Right forelimb (tissue), 1 donor: ENCODE results near the gene KRT82.

ENCODE experiments used
- DNase-seq: peaks from one replicate; pipeline ENCODE4 v3.0.0-alpha.2; 2018

KRT82 gene

DNA sequence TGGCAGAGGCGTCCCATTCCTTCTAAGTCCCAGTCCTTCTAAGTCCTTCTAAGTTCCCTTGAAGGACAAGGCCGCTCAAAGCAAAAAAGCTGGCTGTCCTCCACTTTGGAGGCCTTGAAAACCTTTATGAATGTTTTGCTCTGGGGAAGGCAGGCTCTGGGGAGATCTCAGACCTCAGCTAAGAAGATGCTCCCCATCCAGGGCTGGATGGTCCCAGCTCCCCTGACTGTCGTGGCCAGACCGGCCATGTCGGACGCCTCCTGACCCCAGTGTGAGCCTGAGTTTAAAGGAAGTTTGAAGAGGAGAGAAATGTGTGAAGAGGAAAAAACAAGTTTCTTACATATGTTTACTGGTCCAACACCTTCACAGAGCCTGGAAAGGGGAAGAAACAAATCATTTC is 26.6 kb downstream of the KRT82 start:
- DNase-seq: no peak

DNA sequence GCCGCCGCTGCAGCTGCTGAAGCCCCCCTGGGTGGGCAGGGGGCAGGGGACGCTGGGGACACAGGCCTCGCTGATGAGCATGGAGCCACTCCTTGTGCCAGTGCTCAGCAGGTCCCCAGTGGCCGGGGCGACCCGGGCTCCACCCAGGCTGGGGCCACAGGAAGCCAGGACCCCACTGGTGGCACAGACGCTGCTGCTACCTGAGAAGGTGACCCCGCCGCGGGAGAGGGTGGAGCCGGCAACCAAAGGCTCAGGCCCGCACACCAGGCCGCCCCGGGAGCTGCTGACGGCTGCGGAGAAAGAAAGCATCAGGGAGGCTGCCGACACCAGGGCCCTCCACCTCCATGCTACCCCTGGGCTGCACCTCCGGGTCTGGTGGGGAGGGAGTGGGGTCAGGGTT is 28.0 kb downstream of the KRT82 start:
- no peak for DNase-seq

DNA sequence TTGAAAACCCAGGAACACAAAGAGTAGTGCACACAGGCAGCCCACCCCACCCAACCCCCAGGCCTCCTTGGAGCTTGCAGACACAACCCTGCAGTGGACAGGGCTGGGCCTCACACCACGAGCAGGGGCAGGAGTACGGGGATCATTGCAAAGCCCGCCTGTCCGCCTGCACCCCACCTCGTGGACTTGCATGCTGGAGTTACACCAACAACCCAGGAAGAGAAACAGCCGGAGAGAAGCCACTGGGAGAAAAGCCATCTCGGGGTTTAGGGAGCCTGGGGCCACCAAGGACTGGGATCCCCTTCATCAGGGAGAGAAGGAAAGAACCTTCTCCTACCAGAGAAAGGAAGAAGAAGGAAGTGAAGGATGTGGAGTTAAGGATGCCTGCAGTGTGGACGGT is 28.9 kb downstream of the KRT82 start:
- no peak for DNase-seq

DNA sequence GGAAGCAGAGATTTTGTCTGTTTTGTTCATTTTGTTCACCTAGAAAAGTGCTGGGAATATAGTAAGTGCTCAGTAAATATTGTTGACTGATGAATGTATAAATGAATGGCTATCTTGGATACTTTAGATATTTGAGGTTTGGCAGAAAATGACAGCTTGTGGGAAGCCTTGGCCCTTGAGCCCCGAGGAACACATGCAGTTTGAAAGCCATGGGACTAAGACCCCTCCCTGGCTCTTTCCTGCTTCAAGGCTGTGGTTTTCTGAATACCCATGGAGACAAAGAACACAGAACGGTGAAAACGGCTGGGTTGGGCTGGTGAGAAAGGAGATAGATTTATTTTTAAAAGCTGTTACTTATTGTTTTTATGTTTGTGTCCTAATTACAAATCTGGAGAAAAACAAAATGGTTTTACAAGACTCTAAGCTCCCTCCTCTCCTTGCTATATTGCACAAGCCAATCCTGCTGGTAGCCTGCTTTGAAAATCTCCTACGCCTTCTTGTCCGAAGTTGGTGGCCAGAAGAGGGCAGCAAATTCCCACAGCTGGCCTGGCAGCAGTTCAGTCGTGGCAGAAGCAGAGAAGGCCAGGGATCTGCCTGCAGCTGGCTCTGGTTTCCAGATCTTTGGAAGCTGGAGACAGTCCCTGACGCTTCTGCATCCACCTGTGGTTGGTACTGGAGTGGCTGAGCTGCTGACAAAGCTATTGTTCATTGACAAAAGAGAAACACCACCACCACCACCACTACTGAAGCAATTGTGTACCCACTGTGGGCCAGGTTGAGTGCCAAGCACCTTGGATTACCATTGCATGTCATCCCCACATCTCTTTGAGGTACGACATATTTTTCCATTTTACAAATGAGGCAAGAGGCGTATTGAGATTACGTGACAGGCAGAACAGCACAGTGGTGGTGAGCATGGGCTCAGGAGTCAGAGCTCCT is 33.6 kb downstream of the KRT82 start:
- peak; percentile 88 for DNase-seq

DNA sequence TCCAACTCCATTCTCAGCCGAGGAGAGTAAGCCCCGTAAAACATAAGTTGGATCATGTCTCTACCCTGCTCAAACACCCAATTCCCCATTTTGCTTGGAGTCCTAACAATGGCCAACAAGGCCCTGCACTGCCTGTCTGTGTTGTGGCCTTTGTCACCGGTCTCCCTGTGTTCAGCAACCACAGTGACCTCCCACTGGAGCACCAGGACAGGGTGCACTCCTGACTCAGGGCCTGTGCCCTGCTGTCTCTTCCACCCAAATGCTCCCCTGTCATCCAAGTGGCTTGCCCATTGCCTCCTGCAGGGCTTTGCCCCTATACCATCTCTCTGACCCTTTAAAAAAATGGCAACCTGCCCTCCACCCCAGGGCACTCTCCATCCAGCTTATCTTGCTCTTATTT is 34.4 kb downstream of the KRT82 start:
- DNase-seq: no peak

DNA sequence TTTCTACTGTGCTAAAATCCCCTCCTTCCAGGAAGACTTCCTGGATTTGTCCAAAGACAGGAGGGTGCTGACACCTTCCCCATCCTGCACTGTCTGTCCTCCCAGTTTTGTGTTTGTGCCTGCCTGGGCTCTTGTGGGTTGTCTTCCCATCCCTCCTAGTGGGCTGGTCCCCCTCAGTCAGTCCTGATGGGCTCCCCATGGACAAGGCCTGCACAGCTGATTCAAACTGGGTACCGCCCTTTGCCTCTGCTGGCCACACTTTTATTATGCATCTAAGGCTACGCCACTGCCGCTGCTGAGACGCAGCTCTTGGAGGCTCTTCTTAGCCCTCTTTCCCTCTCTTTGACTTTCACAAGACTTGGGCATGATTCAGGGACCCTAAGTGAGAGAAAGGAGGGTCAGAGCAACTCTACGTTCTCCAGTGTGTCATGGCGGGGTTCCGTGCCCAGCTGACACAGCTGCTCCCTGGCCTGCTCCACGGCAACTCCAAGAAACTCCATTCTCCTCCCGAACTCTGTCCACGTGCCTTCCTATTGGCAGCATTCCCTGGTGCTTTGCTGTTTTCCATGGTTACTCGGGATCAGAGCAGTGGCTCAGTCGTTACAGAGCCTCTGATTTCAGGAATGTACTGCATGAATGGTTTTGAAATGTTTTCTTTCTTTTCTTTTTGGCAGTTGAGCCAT is 35.1 kb downstream of the KRT82 start:
- DNase-seq: peak; percentile 75

DNA sequence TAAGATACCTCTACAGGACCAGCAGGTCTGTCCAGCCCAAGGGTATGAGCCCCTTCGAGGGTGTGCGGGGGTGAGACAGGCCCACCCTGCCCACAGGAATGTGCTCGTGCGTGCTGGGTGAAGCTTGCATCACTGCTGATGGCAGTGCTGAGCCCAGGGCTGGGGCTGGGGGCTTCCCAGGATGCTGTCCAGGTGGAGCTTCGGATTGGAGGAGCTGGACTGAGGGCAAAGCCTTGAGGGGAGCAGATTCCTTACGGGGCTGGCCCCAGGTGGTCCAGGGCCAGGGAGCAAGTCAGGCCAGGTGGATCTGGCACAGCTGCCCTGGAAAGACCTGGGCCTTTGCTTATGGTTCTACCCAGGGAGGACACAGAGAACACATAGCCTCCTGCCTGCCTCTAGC is 36.3 kb downstream of the KRT82 start:
- DNase-seq: no peak

DNA sequence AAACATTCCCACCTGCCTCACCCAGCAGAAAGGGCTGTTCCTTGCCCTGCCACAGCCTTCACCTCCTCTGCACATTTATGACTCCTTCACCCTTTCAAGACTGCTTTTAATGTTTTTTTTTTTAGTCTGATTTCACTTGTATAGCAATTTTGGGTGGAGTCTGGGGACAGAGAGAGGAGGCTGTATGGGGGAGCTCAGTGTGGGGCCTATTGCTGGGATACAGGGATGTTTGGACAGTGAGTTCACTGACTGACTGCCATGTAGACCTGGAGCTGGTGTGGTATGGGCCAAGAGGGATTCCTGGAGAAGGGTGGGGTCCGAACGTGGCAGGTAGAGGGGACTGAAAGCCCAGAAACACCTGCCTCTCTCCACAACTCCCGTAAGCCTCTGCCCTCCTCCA is 36.9 kb downstream of the KRT82 start:
- no peak for DNase-seq

DNA sequence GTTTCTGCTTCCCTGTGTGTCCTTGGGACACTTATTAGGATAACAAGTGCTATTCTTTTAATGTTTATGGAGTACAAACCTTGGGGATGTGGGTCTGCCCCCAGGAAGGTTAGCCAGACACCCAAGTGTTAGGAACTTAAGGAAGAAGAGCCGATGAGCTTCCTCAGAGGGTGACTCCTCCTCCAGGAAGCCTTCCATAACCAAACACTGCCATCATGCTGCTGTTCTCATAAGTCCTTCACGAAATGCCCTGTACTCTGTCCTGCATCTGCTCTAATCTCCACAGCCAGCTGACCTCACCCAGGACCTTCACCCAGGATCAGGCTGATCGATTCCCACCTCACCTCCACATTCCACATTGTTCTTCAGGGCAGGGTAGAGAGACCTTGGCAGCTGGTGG is 37.6 kb downstream of the KRT82 start:
- no peak for DNase-seq

DNA sequence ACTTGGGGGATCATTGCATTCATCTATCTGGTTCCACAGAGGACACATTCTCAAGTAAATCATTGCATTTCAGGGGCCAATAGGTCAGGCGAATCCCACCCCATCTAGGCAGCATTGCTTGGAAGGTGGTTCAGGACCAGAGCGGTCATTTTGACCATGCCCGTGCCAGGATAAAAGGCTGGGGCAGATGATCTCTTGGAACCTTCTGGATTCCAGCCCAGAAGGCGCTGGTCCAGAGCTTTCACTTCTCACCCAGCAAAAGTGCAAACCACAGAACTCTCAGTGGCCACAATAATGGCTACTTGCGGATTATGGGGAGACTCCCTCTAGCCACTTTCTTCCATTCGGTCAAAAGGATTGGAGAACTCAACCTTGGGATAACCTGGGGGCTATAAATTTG is 38.3 kb downstream of the KRT82 start:
- DNase-seq: no peak

DNA sequence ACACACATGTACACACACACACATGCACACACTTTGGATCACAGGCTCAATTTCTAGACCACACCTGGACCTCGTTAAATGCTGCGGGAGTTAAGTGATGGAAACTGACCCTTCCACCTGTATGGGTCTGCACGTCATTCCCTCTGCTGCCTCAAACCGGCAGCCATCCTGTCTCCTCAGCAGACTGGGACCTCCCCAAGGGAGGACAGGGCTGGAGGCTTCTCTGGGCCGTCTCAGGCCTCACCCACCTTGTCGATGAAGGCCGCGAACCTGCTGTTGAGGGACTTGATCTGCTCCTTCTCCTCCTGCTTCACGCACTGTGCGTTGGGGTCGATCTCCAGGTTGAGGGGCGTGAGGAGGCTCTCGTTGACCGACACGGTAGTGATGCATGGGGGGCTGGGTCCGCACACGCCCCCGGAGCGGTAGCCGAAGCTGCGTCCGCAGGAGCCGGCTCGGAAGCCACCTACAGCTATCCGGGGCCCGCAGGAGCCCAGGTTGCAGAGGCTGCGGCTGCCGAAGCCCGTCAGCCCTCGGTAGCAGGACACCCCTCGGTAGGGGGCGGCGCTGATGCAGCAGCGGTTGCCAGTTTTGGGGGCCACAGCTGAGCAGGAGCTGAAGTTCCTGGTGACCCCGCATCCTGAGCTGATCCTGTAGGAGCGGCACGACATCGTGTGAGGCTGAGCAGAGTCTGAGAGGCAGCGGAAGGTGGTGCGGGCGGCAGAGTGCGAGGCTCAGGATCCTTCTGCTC is 39.2 kb downstream of the KRT82 start, which contains the start of gene KRT85:
TSS of gene KRT85 (minus strand) at position 744 of the 748 bp plus-strand sequence. CDS start at position 668, 76 bp downstream.
- DNase-seq: no peak

DNA sequence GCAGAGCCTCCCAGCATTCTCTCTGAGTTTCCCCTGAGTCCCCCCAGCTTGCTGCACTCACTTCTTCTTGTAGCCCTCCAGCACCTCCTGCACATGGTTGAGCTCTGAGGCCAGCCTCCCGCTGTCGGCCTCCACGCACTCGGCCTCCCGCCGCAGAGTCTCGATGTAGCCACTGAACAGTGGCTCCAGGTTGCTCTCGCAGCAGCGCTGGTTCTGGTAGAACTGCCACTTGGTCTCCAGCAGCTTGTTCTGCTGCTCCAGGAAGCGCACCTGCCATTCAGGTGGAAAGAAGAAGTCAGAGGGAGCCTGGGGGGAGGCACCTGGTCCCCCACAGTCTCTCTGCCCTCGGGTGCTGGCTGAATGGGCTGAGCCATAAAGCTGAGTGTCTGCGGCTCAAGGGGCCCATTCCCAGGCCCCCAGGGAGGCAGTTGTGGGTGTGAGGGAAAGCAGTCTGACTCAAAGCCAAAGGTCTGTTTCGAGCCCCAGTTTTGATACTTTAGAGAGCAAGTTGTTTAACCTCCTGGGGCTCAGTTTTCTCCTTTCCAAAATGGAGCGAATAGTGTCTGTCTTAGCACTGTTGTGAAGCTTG is 41.1 kb downstream of the KRT82 start:
- DNase-seq: no peak

DNA sequence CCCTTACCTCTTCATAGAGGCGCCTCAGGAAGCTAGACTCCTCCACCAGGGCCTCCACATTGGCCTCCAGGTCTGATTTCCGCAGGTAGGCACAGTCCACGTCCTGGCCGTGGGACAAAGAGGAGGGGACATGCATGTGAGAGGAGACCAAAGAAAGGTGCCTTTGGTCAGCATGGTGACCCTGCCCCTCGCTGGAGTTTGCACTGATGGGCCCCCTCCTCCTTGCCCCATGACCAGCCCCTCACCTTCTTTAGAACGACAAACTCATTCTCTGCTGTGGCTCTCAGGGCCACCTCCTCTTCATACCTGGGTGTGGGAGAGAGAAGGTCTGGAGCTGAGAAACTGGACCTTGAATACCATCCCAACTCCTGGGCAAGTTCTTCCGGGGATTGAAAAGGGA is 42.1 kb downstream of the KRT82 start:
- no peak for DNase-seq

DNA sequence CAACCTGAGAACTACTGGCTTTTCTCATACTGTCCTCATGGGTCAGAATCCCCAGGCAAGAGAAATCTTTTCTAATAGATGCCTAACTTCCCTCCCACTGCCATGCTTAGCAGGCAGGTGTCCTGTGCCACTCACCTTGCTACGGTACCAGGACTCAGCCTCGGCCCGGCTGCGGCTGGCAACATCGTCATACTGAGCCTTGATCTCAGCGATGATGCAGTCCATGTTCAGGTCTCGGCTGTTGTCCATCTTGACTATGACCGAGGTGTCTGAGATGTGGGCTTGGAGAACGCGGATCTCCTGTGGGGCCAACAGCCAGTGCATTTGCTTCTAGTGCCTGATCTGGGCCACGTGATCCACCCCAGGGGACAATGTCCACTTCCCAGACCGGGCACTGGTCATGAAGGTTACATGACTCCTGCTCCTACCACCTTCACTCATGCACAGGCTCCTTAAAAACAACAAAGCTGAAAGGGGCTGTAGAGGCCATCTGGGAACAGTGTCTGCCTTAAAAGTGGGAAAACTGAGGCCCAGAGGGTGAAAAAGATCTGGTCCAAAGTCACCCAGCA is 42.9 kb downstream of the KRT82 start:
- DNase-seq: no peak

DNA sequence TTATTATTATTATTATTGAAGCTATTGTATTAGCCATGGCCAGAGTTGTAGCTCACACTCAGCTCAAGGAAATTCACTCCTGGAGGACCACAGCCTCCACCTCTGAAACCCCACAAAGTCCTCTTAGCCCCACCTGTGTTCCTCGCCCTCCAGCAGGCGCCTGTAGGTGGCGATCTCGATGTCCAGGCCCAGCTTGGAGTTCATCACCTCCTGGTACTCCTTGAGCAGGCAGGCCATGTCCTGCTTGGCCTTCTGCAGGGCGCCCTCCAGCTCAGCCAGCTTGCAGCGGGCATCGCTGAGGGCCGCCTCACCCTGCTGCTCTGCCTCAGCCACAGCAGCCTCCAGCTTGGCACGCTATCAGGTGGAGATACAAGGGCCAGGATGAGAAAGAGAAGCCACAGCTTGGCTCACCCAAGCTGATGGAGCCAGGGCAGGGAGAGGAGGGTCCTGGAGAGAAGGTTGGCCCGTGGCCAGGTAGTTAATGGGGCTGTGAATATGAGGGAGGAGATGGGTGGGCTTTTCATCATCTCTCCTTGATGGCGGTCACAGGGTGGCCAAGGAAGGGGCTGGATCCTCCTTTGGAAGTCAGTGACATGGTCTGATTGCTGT is 43.9 kb downstream of the KRT82 start:
- DNase-seq: no peak

DNA sequence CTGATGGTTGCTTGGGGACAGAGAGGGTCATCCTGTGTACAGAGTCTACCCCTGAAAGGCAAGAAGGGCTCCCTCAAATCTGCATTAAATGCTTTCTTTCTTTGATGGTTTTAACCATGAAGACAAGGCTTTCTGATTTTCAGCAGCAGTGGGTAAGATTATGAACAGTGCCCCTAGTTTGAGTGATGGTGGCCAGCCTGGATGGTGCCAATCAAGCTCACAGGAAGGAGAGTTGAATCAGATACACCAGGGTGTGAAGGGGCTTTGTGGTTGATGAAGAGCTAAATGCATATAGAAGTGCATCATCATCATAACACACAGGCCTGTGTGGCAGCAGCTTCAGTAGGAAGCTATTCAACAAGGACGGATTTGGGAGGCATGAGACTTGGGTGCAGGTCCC is 44.6 kb downstream of the KRT82 start:
- DNase-seq: no peak

DNA sequence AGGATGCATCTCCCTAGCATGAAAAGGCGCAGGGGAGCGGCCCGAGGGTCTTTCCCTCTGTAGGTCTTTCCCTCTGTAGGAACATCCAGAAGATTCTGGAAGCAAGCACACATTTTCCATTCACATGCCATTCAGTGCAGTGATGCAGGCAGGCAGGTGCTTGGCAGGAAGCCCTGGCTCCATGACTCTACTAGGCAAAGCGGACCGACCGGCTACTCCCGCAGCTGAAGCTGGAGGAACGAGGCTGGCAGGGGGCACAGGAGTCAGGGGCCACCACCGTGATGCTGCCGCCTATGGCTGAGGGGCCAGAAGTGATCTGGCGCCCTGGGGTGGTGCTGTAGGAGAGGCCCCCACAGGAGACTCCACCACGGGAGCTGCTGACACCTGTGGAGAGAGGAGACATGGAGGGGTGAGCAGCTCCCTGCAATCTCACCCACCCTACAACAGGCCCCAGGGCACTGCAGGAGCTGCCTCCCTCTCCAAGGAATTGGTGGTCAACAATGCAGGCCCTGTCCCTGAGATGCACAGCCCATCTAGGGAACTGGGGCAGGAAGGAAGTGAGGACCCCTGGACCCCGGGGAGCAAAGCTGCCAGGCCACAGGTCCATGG is 45.4 kb downstream of the KRT82 start:
- DNase-seq: no peak

DNA sequence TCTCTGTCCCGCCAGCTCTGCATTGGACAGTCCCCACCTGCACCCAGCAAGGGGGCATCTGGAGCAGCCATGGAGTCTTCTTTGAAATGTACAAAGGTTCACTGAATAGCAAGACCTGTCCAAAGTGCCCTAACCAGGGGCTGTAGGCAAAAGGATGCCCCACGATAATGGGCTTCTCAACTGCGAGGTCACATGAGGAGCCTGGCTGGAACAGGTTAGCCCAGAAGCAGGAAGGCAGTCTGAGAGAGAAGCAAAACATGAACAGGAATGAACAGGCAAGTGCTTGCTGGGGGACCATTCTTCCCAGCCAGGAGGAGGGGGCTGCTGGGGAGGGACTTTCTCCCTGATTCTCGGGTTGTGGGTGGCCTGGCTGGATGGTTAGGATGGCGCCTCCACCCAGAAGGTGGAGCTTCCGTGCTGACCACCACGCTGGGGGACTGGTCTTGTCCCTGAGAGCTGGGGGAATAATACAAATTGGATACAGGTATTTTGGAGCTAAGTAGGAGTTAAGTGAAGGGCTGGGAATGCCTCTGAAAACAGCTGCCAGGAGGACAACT is 46.0 kb downstream of the KRT82 start:
- no peak for DNase-seq

DNA sequence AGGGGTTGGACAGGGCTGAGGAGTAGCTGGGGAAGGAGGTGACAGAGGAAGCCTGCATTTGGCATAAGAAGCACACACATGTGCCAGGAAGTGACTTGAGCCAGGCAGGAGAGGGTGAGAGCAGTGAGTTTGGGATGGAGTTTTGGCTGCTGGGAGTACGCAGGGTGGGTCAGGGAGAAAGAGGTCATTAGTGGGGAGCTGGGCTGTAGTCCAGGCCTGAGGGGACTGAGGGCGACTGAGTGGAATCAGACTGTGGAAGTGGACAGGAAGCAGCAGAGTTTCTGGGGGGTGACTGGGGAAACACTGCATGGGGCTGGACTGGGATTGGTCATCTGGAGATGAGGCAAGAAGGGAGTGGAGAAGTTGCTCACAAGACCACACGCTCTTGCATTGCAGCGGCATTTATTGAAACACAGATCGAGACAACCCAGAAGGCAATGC is 46.5 kb downstream of the KRT82 start:
- no peak for DNase-seq

DNA sequence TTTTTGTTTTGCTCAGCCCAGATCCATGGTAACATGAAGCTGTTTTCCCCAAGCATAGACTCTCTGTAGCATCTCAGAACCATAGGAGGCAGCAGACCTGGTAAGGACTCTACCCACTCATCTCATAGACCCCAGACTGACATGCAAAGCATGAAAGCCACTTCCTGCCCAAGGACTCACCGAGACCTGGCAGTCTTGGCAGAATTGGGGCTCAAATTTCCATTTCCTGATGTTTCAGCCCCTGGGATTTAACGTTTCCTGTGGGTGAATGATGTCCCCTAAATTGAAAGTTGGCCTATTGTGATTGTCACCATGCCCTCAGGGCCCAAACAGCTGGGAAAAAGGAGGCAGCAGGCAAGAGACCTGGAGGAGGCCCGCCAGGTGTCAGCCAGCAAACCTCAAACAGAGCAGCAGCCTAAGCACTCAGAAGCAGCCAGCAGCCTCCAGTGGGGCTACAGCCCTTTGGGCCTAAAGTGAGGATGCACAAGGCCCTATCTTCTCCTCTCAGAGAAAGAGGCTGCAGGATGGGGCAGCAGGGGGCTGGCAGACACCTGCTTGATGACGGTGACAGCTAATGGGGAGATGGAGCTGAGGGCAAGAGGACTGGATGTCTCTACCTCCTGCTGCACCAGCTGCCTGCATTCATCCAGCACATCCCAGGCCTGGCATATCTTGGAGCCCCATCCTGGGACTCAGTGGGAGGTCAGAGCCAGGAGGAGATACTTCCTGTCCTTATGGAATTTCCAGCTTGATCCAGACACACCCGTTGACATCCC is 47.4 kb downstream of the KRT82 start:
- peak; percentile 22 for DNase-seq
